GM12878 (cell line): ENCODE data around the gene HDAC9. TPM values are rescaled to one million over a fixed set of nuclear protein-coding genes. Genes with fewer than 3 reads are reported as not detected.

Source experiments
- ATAC-seq: fragments of 200-7000 bp; cut with Tn5 transposase; 3 replicates; pipeline ENCODE4 v1.9.1; 2020; ENCODE audit warnings: mild to moderate bottlenecking, moderate library complexity
- BruUV-seq: library from RNA; stranded (reverse); fragments of 400-500 nt; replicated peaks from 2 replicates; lab custom pipeline; 2021; lab: Mats Ljungman, UMichigan
- CTCF ChIA-PET: fragments of 300-600 bp; sonication (Branson Sonifier 250); formaldehyde crosslinking; extraction: SDS; loops from one replicate; lab custom pipeline; 2021; ENCODE audit warnings: inconsistent platforms; lab: Yijun Ruan, JAX
- POLR2A ChIA-PET: fragments of 350-600 bp; formaldehyde crosslinking; extraction: SDS; loops from one replicate; lab custom pipeline; 2021; ENCODE audit warnings: inconsistent platforms; lab: Charles Lee
- RAD21 ChIA-PET: fragments of 300-600 bp; sonication (Branson Sonifier 250); formaldehyde crosslinking; loops from one replicate; lab custom pipeline; 2023; ENCODE audit warnings: antibody characterized with exemption; ENCODE audit not compliant: unreplicated experiment; lab: Charles Lee
- SMC1A ChIA-PET: fragments of 300-600 bp; sonication (Branson Sonifier 250); formaldehyde crosslinking; loops from one replicate; lab custom pipeline; 2023; ENCODE audit not compliant: unreplicated experiment, uncharacterized antibody; lab: Charles Lee
- DNase-seq: peaks from one replicate; pipeline ENCODE4 v3.0.0-alpha.2; 2011; ENCODE audit warnings: low read depth, low spot score
- FAIRE-seq: peaks from 3 replicates; lab custom pipeline; 2011; peaks lifted over from hg19 to GRCh38; lab: Jason Lieb, UNC
- H2AFZ ChIP-seq: 2 replicates; pipeline ENCODE4 v1.6.0; 2011; ENCODE audit warnings: low read depth, low read length, control low read depth; ENCODE audit not compliant: control insufficient read depth
- H3K27ac ChIP-seq: 2 replicates; pipeline ENCODE4 v1.5.1; 2011; ENCODE audit warnings: control low read depth; ENCODE audit not compliant: control insufficient read depth, insufficient read depth
- H3K27me3 ChIP-seq, 2 experiments: replicated peaks in 1 of 2; 2 replicates each; pipeline versions ENCODE4 v1.6.0 to v1.6.1; 2011; ENCODE audit warnings: low read length in 1 of 2; ENCODE audit not compliant: control insufficient read depth in 2 of 2, insufficient read depth in 2 of 2
- H3K36me3 ChIP-seq, 2 experiments: 2 replicates each; pipeline ENCODE4 v1.5.1; 2011; ENCODE audit warnings: low read length in 1 of 2; ENCODE audit not compliant: control insufficient read depth in 2 of 2, insufficient read depth in 2 of 2
- H3K4me1 ChIP-seq: 2 replicates; pipeline ENCODE4 v1.6.1; 2011; ENCODE audit warnings: mild to moderate bottlenecking, low read length, moderate library complexity, mixed read lengths; ENCODE audit not compliant: control insufficient read depth, insufficient read depth
- H3K4me2 ChIP-seq: 2 replicates; pipeline ENCODE4 v1.6.0; 2011; ENCODE audit warnings: control low read depth; ENCODE audit not compliant: control insufficient read depth, insufficient read depth
- H3K4me3 ChIP-seq: fragments of 200-600 bp; sonication (generic); 2 replicates; pipeline ENCODE4 v1.5.1; 2016
- H3K79me2 ChIP-seq: 2 replicates; pipeline ENCODE4 v1.6.0; 2011; ENCODE audit warnings: low read length; ENCODE audit not compliant: control insufficient read depth, insufficient read depth
- H3K9ac ChIP-seq: 2 replicates; pipeline ENCODE4 v1.8.0; 2011; ENCODE audit warnings: low read length, control low read depth, mixed read lengths; ENCODE audit not compliant: control insufficient read depth, insufficient read depth
- H3K9me3 ChIP-seq: replicated peaks from 3 replicates; pipeline ENCODE4 v1.5.1; 2011; ENCODE audit warnings: mild to moderate bottlenecking, low read length; ENCODE audit not compliant: control insufficient read depth, insufficient read depth
- H4K20me1 ChIP-seq: 2 replicates; pipeline ENCODE4 v1.6.0; 2011; ENCODE audit not compliant: control insufficient read depth, insufficient read depth
- CBFB ChIP-seq: IDR thresholded peaks from 2 replicates; pipeline ENCODE4 v1.6.1; 2016; ENCODE audit warnings: antibody characterized with exemption, low read depth
- CHD4 ChIP-seq: fragments of 200-600 bp; sonication (generic); IDR thresholded peaks from 2 replicates; pipeline ENCODE4 v1.6.1; 2016; ENCODE audit warnings: mild to moderate bottlenecking
- E2F8 ChIP-seq: fragments of 450-650 bp; IDR thresholded peaks from 2 replicates; pipeline ENCODE4 v1.6.1; 2018; ENCODE audit warnings: mild to moderate bottlenecking, low read depth, moderate library complexity; ENCODE audit not compliant: partially characterized antibody
- EZH2 ChIP-seq: IDR thresholded peaks from 2 replicates; pipeline ENCODE4 v1.6.1; 2012; ENCODE audit warnings: low read depth, mild to moderate bottlenecking, control low read depth, inconsistent platforms, low read length, borderline replicate concordance; ENCODE audit not compliant: control insufficient read depth
- IRF4 ChIP-seq: IDR thresholded peaks from 2 replicates; pipeline ENCODE4 v1.6.1; 2011; ENCODE audit warnings: low read depth, low read length
- IRF5 ChIP-seq: fragments of 450-650 bp; IDR thresholded peaks from 2 replicates; pipeline ENCODE4 v1.6.1; 2017; ENCODE audit warnings: borderline replicate concordance
- JUNB ChIP-seq: IDR thresholded peaks from 2 replicates; pipeline ENCODE4 v1.6.1; 2016; ENCODE audit warnings: antibody characterized with exemption, mild to moderate bottlenecking
- MYB ChIP-seq: fragments of 150-350 bp; IDR thresholded peaks from 2 replicates; pipeline ENCODE4 v1.6.1; 2014; ENCODE audit warnings: mild to moderate bottlenecking, low read depth, low read length, borderline replicate concordance
- NKRF ChIP-seq: fragments of 450-650 bp; conservative IDR thresholded peaks from 2 replicates; pipeline ENCODE4 v1.6.1; 2017; ENCODE audit warnings: mild to moderate bottlenecking, moderate library complexity
- RAD21 ChIP-seq: IDR thresholded peaks from 2 replicates; pipeline ENCODE4 v1.6.1; 2011; ENCODE audit warnings: mild to moderate bottlenecking, low read depth, low read length, moderate library complexity; ENCODE audit not compliant: insufficient read depth
- RELB ChIP-seq: fragments of 450-650 bp; IDR thresholded peaks from 2 replicates; pipeline ENCODE4 v1.6.1; 2017; ENCODE audit warnings: low read depth, mild to moderate bottlenecking, moderate library complexity
- SRF ChIP-seq, 2 experiments: IDR thresholded peaks; 2 replicates each; pipeline ENCODE4 v1.6.1; 2011; ENCODE audit warnings: low read depth in 2 of 2, low read length in 2 of 2, mild to moderate bottlenecking in 1 of 2, moderate library complexity in 1 of 2
- USF1 ChIP-seq: IDR thresholded peaks from 2 replicates; pipeline ENCODE4 v1.6.1; 2011; ENCODE audit warnings: borderline replicate concordance, low read depth, mild to moderate bottlenecking, moderate library complexity, mixed read lengths, low read length; ENCODE audit not compliant: insufficient read depth; ENCODE audit errors: extremely low read length
- ZBED1 ChIP-seq: IDR thresholded peaks from 2 replicates; pipeline ENCODE4 v1.6.1; 2016; ENCODE audit warnings: borderline replicate concordance
- ZSCAN29 ChIP-seq: fragments of 450-650 bp; IDR thresholded peaks from 2 replicates; pipeline ENCODE4 v1.6.1; 2017; ENCODE audit warnings: mild to moderate bottlenecking, moderate library complexity
- WGBS: methylation state at CpG from one replicate; pipeline ENCODE4 v1.1.6; 2016; ENCODE audit warnings: low lambda C conversion rate; ENCODE audit not compliant: insufficient replicate concordance, insufficient coverage; ENCODE audit errors: missing lambda C conversion rate; 5-methylcytosine and 5-hydroxymethylcytosine counted together
- in situ Hi-C: fragments of 300-500 bp; cut with MboI; formaldehyde crosslinking; loops from 9 replicates; pipeline ENCODE4 v1.14.3; 2018; ENCODE audit warnings: mixed read lengths
- intact Hi-C: fragments of 100-400 bp; cut with micrococcal nuclease; formaldehyde crosslinking; loops from one replicate; pipeline ENCODE4 v1.14.2; 2022; ENCODE audit not compliant: unreplicated experiment
- polyA plus RNA-seq, 11 experiments: library from polyadenylated mRNA; depleted of rRNA in 4 of 11; unstranded in 6 of 11; stranded (reverse) in 5 of 11; fragments of >200 nt; fragmentation: Nextera tagmentation in 4 of 11; fragmentation: Illumina TruSeq in 1 of 11; extraction: Ambion mirVana in 4 of 11; extraction: Trizol in 1 of 11; gene quantifications; 1 replicate in 1 of 11; 2 replicates in 10 of 11; pipeline versions ENCODE4 v1.2.1 to v1.2.3, GENCODE V29; 2011 to 2016; ENCODE audit warnings: inconsistent platforms in 2 of 11, missing spikeins in 2 of 11, low read depth in 1 of 11
- total RNA-seq, 4 experiments: library from RNA; depleted of rRNA in 3 of 4; stranded (reverse); fragments of >200 nt in 3 of 4; fragmentation: Illumina TruSeq in 1 of 4; extraction: Trizol in 1 of 4; gene quantifications; 2 replicates each; pipeline versions ENCODE4 v1.2.1 to v1.2.3, GENCODE V29; 2013 to 2021

Gene HDAC9
- total and polyA plus RNA-seq, 10 of the 15 experiments (the other 5 are each of a cell fraction or from before 2014, with no cell fraction given): 0.73 to 12.8 (median 0.92) TPM

GRCh38 chr7:18577096-18577771 lies 81.7 kb downstream of the HDAC9 start:
- intact Hi-C loops (no loop called here), in situ Hi-C loops (no loop called here)
- ChIA-PET RAD21 (no interaction called here), CTCF (no interaction called here), POLR2A (no interaction called here), SMC1A (no interaction called here)
- ATAC-seq: no peak
- no peaks in the 10 kb centered on the region for H4K20me1 ChIP-seq
- no peak for FAIRE-seq
- H3K79me2 ChIP-seq: no peaks in the 10 kb centered on the region
- no peaks in the 10 kb centered on the region for H3K4me1 ChIP-seq
- no peak overlapping the region for H3K4me2 ChIP-seq
- no peak overlapping the region for H3K9ac ChIP-seq
- H3K9me3 ChIP-seq: no peaks in the 10 kb centered on the region
- 0% methylated on average over 2 of the region's 2 CpGs for WGBS
- DNase-seq: no peak
- BruUV-seq: no TSS peak
- no peaks in the 10 kb centered on the region for H3K27me3 ChIP-seq
- H3K4me3 ChIP-seq: no peak overlapping the region
- no peak overlapping the region for H3K27ac ChIP-seq
- H2AFZ ChIP-seq: no peak overlapping the region
- no peaks in the 10 kb centered on the region for H3K36me3 ChIP-seq
- TF ChIP-seq ZBED1 (no peak), E2F8 (no peak), JUNB (no peak), MYB (no peak), SRF (IDR thresholded peaks at IDR 0.05; ENCODE audit: low read depth in 2 of 2, low read length in 2 of 2) (no peak), NKRF (no peak), EZH2 (no peak), IRF4 (no peak), CBFB (no peak), RAD21 (no peak), USF1 (no peak), ZSCAN29 (no peak), CHD4 (no peak), RELB (no peak), IRF5 (no peak)
